ENCODE results near the gene ELF4. TPM values are rescaled to one million over a fixed set of nuclear protein-coding genes. Genes with fewer than 3 reads are reported as not detected.

The ELF4 gene
- total RNA-seq, 1 experiment from 2014 or later, result 5.5 TPM

DNA sequence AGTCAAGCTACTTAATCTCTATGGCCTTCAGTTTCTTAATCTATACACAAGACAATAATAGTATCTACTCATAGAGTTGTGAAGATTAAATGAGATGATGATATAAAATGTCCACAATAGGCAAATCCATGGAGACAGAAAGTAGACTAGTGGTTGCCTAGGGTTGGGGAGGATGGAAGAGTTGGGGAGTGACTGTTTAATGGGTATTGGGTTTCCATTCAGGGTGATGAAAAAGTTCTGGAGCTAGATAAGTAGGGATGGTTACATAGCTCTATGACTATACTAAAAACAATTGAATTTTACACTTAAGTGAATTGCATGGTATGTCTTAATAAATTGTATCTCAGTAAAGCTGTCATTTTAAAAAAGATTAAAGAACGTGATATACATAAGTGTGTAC, 92.2 kb downstream of the ELF4 start:
- no peaks in the 10 kb centered on the region for H3K4me1 ChIP-seq
- no peak overlapping the region for H3K27ac ChIP-seq
- no peak for DNase-seq
- no peak overlapping the region for H3K4me3 ChIP-seq
- no peaks in the 10 kb centered on the region for H3K27me3 ChIP-seq
- H3K36me3 ChIP-seq, result peaks cover 3% of the 10 kb centered on the region; the same call in 1 of the 2 replicates
- H3K9me3 ChIP-seq (replicated peaks), result no peaks in the 10 kb centered on the region

GRCh38 chrX:130015181-130015580, 95.1 kb downstream of the ELF4 start:
- DNase-seq, result no peak
- no peak overlapping the region for H3K4me3 ChIP-seq
- no peaks in the 10 kb centered on the region; the same call in 1 of the 2 replicates for H3K36me3 ChIP-seq
- H3K27ac ChIP-seq, result no peak overlapping the region
- no peaks in the 10 kb centered on the region for H3K9me3 ChIP-seq (replicated peaks)
- H3K27me3 ChIP-seq, result no peaks in the 10 kb centered on the region
- H3K4me1 ChIP-seq, result no peaks in the 10 kb centered on the region

Other genes starting within 250 kb of the ELF4 start
- 43.6 and 43.9 TPM in 2 replicates for gene UTP14A, start 204.3 kb downstream of the ELF4 start, total RNA-seq (2014; rRNA removed; shearing (Covaris generic))
- 5.1 and 5.6 TPM in 2 replicates for gene BCORL1, start 127.9 kb downstream of the ELF4 start, total RNA-seq (2014; rRNA removed; shearing (Covaris generic))
- gene AIFM1, start 55.3 kb upstream of the ELF4 start, total RNA-seq (2014; rRNA removed; shearing (Covaris generic)), result 42.9 and 46.9 TPM in 2 replicates
- 0.34 TPM in 1 of 2 replicates, not detected in the other for gene RAB33A, start 61.5 kb upstream of the ELF4 start, total RNA-seq (2014; rRNA removed; shearing (Covaris generic))
- gene ZNF280C, start 158.4 kb upstream of the ELF4 start, total RNA-seq (2014; rRNA removed; shearing (Covaris generic)), result 13.6 and 16.5 TPM in 2 replicates
- gene SLC25A14, start 229.4 kb upstream of the ELF4 start, total RNA-seq (2014; rRNA removed; shearing (Covaris generic)), result 13.9 and 17.8 TPM in 2 replicates

All from SJCRH30 (cell line).